Activated CD4-positive, alpha-beta T cell treated with anti-CD3 and anti-CD28 coated beads for 4 hours (primary cell): Measurements from ENCODE around the gene MAP2K7.
"Not testable (repeated sequence)": the region's sequence is repeated elsewhere in the genome, so short reads cannot be mapped to it uniquely, and the experiment has no call there.

Experiments
- DNase-seq, 2 donors: peaks; one replicate each; pipeline ENCODE4 v3.0.0-alpha.2; 2020

MAP2K7 gene

GRCh38 chr19:7908742-7909461, 5.2 kb downstream of the MAP2K7 start:
- DNase-seq, result no peak

GRCh38 chr19:7909471-7910067, 5.9 kb downstream of the MAP2K7 start:
- no peak for DNase-seq

- DNase-seq, result no peak
Measured at GRCh38 chr19:7910321-7911161, 6.9 kb downstream of the MAP2K7 start.

- DNase-seq, result no peak
Measured at GRCh38 chr19:7911508-7912143, 7.9 kb downstream of the MAP2K7 start.

- DNase-seq, result no peak
Measured at GRCh38 chr19:7912144-7912696, 8.5 kb downstream of the MAP2K7 start.

GRCh38 chr19:7912697-7913564, 9.3 kb downstream of the MAP2K7 start:
- no peak for DNase-seq

GRCh38 chr19:7913652-7914051, 10.0 kb downstream of the MAP2K7 start:
- no peak for DNase-seq

- DNase-seq, result no peak
Measured at GRCh38 chr19:7914099-7914498, 10.4 kb downstream of the MAP2K7 start.

GRCh38 chr19:7914598-7915045, 10.9 kb downstream of the MAP2K7 start, which contains the start of gene TGFBR3L:
TGFBR3L (plus strand) TSS chr19:7914830.
- DNase-seq, result no peak

- no peak for DNase-seq
Measured at GRCh38 chr19:7915250-7916102, 11.8 kb downstream of the MAP2K7 start.

- peak in 1 of 2 donors; percentile 38 for DNase-seq
Measured at GRCh38 chr19:7916103-7916954, 12.7 kb downstream of the MAP2K7 start.

- DNase-seq, result no peak
Measured at GRCh38 chr19:7916955-7917266, 13.2 kb downstream of the MAP2K7 start.

- DNase-seq, result peak; percentile 54 to 56
Measured at GRCh38 chr19:7917267-7918061, 13.8 kb downstream of the MAP2K7 start.

- not testable (repeated sequence) for DNase-seq
Measured at GRCh38 chr19:7918062-7918614, 14.5 kb downstream of the MAP2K7 start.

- no peak for DNase-seq
Measured at GRCh38 chr19:7918615-7919421, 15.1 kb downstream of the MAP2K7 start.

- peak; percentile 97 for DNase-seq
Measured at GRCh38 chr19:7919610-7920518, 16.2 kb downstream of the MAP2K7 start, which contains the start of gene SNAPC2. SNAPC2 (plus strand) TSS chr19:7920338; CDS start chr19:7920367, 29 bp downstream.
